ENCODE measurements around the gene UBE2Q1.

GRCh38 chr1:154582885-154583284, 24.4 kb upstream of the UBE2Q1 start:
- no peak for TF ChIP-seq MYC (IDR thresholded peaks at IDR 0.05; ENCODE audit: insufficient read depth, insufficient read length, insufficient replicate concordance, low read length, severe bottlenecking)
- no peak for TF ChIP-seq POLR2AphosphoS5 (IDR thresholded peaks at IDR 0.05; ENCODE audit: low read length)
- no peak for TF ChIP-seq SP1 (IDR thresholded peaks at IDR 0.05; ENCODE audit: low read depth, low read length)
- TF ChIP-seq CTCF (IDR thresholded peaks at IDR 0.05 in 2 of 3, conservative IDR thresholded peaks at IDR 0.05 in 1 of 3; ENCODE audit: control insufficient read depth in 2 of 3, extremely low read depth in 1 of 3, insufficient read depth in 1 of 3, low read depth in 3 of 3, low read length in 3 of 3), result no peak
- TF ChIP-seq ZBED1 (IDR thresholded peaks at IDR 0.05; ENCODE audit: borderline replicate concordance), result no peak
- no peak for TF ChIP-seq RFX5 (IDR thresholded peaks at IDR 0.05; ENCODE audit: low read depth, low read length)
- TF ChIP-seq NR2C1 (IDR thresholded peaks at IDR 0.05), result no peak
- no peak for TF ChIP-seq HCFC1 (IDR thresholded peaks at IDR 0.05; ENCODE audit: low read length)

Measured in GM12878 (cell line).